ENCODE measurements around the gene PEX11A. TPM values are rescaled to one million over a fixed set of nuclear protein-coding genes. Genes with fewer than 3 reads are reported as not detected.

PEX11A gene
- total RNA-seq, 1 experiment from 2014 or later, result 2.7 TPM

- TF ChIP-seq EZH2 (IDR thresholded peaks at IDR 0.05; ENCODE audit: borderline replicate concordance, low read depth, low read length, poor library complexity, severe bottlenecking), result no peak
- no peak for TF ChIP-seq CTCF (conservative IDR thresholded peaks at IDR 0.05; ENCODE audit: low read depth, low read length)
- POLR2A ChIA-PET (ENCODE audit: low non-redundant PET), result no interaction called here
- Histone ChIP-seq H3K9me3 (ENCODE audit: low read depth, low read length, poor library complexity, severe bottlenecking) (no peaks in the 10 kb centered on the region), H3K27me3 (replicated peaks; ENCODE audit: insufficient read depth, low read depth, low read length, poor library complexity) (peaks cover 10% of the 10 kb centered on the region), H3K27ac (ENCODE audit: low read depth, low read length, poor library complexity, severe bottlenecking) (no peak overlapping the region), H3K4me3 (ENCODE audit: low read depth, low read length, poor library complexity, severe bottlenecking) (no peak overlapping the region), H3K4me1 (ENCODE audit: insufficient read depth, low read length, poor library complexity, severe bottlenecking) (peaks cover 3% of the 10 kb centered on the region), H3K36me3 (ENCODE audit: insufficient read depth, low read length, poor library complexity, severe bottlenecking) (no peaks in the 10 kb centered on the region)
- CTCF ChIA-PET, result interaction anchor here (0.5 kb wide), 1 partner anchor 770 kb away, joined by 3 read pairs; no protein-coding TSS in a partner anchor
- intact Hi-C loops (cut with micrococcal nuclease; ENCODE audit: unreplicated experiment), result no loop called here
- BruUV-seq (replicated peaks), result no TSS peak
- DNase-seq (ENCODE audit: low spot score), result no peak
Measured at GRCh38 chr15:89666858-89667705, 23.5 kb downstream of the PEX11A start.

DNA sequence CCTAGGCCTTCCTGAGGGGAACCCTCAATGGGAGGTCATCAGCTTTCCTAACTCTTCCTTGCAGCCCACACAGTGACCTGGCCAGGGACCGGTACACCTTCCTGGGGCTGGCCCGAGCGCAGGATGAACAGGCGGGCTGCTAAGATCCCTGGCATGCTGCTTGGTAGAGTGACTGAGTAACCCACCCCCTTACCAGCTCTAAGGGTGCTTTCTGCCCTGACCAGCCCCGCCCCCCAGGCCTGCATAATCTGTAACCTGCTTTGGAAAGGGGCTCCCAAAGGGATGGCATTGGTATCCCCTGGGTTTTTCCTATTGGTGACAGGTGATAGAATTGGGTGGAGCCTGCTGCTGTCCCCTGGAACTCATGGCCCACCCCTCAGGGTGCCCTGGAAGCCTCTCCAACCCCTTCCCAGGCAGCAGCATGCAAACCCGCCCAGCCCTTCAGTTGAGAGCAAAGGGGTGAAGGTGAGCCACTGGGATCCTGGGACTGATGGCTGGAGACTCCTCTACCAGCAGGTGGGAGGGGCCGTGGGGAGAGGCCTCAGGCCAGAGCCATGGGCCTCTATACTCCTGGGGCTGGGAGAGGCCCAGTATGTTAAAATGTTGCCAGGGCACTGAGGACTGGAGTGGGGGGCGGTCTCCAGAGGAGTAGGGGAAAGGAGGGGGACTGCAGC lies 24.2 kb downstream of the PEX11A start:
- Histone ChIP-seq H3K36me3 (ENCODE audit: insufficient read depth, low read length, poor library complexity, severe bottlenecking) (no peaks in the 10 kb centered on the region), H3K9me3 (ENCODE audit: low read depth, low read length, poor library complexity, severe bottlenecking) (no peaks in the 10 kb centered on the region), H3K4me3 (ENCODE audit: low read depth, low read length, poor library complexity, severe bottlenecking) (peak overlapping the region; percentile 35), H3K27me3 (replicated peaks; ENCODE audit: insufficient read depth, low read depth, low read length, poor library complexity) (peaks cover 10% of the 10 kb centered on the region), H3K27ac (ENCODE audit: low read depth, low read length, poor library complexity, severe bottlenecking) (no peak overlapping the region), H3K4me1 (ENCODE audit: insufficient read depth, low read length, poor library complexity, severe bottlenecking) (peaks cover 3% of the 10 kb centered on the region)
- no TSS peak for BruUV-seq (replicated peaks)
- POLR2A ChIA-PET (ENCODE audit: low non-redundant PET), result no interaction called here
- CTCF ChIA-PET, result no interaction called here
- DNase-seq (ENCODE audit: low spot score), result no peak
- TF ChIP-seq EZH2 (IDR thresholded peaks at IDR 0.05; ENCODE audit: borderline replicate concordance, low read depth, low read length, poor library complexity, severe bottlenecking), result no peak
- TF ChIP-seq CTCF (conservative IDR thresholded peaks at IDR 0.05; ENCODE audit: low read depth, low read length), result no peak
- intact Hi-C loops (cut with micrococcal nuclease; ENCODE audit: unreplicated experiment), result no loop called here

DNA sequence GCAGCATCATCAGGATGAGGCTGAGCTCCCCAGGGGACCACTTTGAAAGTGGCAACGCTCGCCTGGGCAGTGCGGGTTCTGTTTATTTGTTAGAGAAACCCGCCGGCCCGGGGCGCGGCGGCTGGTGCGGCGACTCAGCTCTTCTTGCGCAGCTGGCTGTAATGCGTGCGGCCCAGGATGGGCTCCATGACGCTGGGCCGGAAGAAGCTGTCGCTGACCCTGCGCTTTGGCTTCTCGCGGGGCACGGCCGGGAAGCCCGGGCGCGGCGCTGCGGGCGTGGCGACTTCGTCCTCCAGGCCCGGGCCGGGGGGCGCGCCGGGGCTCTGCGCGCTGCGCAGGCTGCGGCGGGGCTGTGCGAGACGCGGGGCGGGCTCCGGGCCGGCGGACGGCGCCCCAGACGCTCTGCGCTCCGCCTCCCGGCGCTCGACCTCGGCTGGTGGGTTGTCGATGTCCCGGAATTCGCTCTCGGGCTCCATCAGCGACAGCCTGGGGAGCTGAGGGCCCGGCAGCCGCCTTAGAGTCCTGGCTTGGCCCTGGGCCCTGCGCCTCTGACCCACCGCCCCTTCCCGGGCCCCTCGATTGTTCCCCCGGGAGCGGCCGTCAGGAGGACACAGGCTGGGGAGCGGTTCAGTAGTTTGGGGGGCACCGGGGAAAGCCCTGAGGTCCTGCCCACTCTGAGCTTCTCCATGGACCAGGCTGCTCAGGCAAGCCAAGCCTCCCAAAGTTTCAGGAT lies 24.9 kb downstream of the PEX11A start:
- H3K36me3 ChIP-seq (ENCODE audit: insufficient read depth, low read length, poor library complexity, severe bottlenecking), result no peaks in the 10 kb centered on the region
- H3K4me3 ChIP-seq (ENCODE audit: low read depth, low read length, poor library complexity, severe bottlenecking), result peak overlapping the region; percentile 35
- intact Hi-C loops (cut with micrococcal nuclease; ENCODE audit: unreplicated experiment), result no loop called here
- peak; percentile 13 for DNase-seq (ENCODE audit: low spot score)
- no peaks in the 10 kb centered on the region for H3K9me3 ChIP-seq (ENCODE audit: low read depth, low read length, poor library complexity, severe bottlenecking)
- H3K27me3 ChIP-seq (replicated peaks; ENCODE audit: insufficient read depth, low read depth, low read length, poor library complexity), result peaks cover 10% of the 10 kb centered on the region
- H3K4me1 ChIP-seq (ENCODE audit: insufficient read depth, low read length, poor library complexity, severe bottlenecking), result peaks cover 3% of the 10 kb centered on the region
- H3K27ac ChIP-seq (ENCODE audit: low read depth, low read length, poor library complexity, severe bottlenecking), result no peak overlapping the region
- POLR2A ChIA-PET (ENCODE audit: low non-redundant PET), result no interaction called here
- no TSS peak for BruUV-seq (replicated peaks)
- CTCF ChIA-PET, result interaction anchor here (0.7 kb wide), 1 partner anchor 157 kb away, joined by 3 read pairs; no protein-coding TSS in a partner anchor
- TF ChIP-seq EZH2 (IDR thresholded peaks at IDR 0.05; ENCODE audit: borderline replicate concordance, low read depth, low read length, poor library complexity, severe bottlenecking) (no peak), CTCF (conservative IDR thresholded peaks at IDR 0.05; ENCODE audit: low read depth, low read length) (no peak)

All from A673 (cell line).